Non-pigmented ciliary epithelial cell (primary cell): ENCODE data around the gene LRRC4.

ENCODE experiments used
- DNase-seq: peaks from one replicate; pipeline ENCODE4 v3.0.0-alpha.2; 2010; ENCODE audit warnings: low read depth

Gene LRRC4

GRCh38 chr7:128005117-128005516, 26.1 kb downstream of the LRRC4 start:
- no peak for DNase-seq

GRCh38 chr7:128004623-128005022, 26.6 kb downstream of the LRRC4 start:
- no peak for DNase-seq

- DNase-seq = no peak
Observed at GRCh38 chr7:128003787-128004186, 27.4 kb downstream of the LRRC4 start.

- DNase-seq = no peak
Observed at GRCh38 chr7:128003167-128003566, 28.1 kb downstream of the LRRC4 start.

GRCh38 chr7:128000854-128001265, 30.4 kb downstream of the LRRC4 start:
- no peak for DNase-seq

GRCh38 chr7:128000048-128000447, 31.2 kb downstream of the LRRC4 start:
- DNase-seq = no peak

GRCh38 chr7:127998671-127999070, 32.6 kb downstream of the LRRC4 start:
- no peak for DNase-seq

GRCh38 chr7:127997226-127997922, 33.9 kb downstream of the LRRC4 start:
- no peak for DNase-seq

GRCh38 chr7:127996253-127997071, 34.8 kb downstream of the LRRC4 start:
- no peak for DNase-seq

GRCh38 chr7:127995881-127996215, 35.4 kb downstream of the LRRC4 start:
- DNase-seq = no peak

- no peak for DNase-seq
Observed at GRCh38 chr7:127995156-127995880, 35.9 kb downstream of the LRRC4 start.

- no peak for DNase-seq
Observed at GRCh38 chr7:127993987-127994386, 37.2 kb downstream of the LRRC4 start.

- DNase-seq = no peak
Observed at GRCh38 chr7:127993317-127993716, 37.9 kb downstream of the LRRC4 start.

- no peak for DNase-seq
Observed at GRCh38 chr7:127988751-127989150, 42.5 kb downstream of the LRRC4 start.

GRCh38 chr7:127986581-127987521, 44.4 kb downstream of the LRRC4 start:
- no peak for DNase-seq

- no peak for DNase-seq
Observed at GRCh38 chr7:127983804-127984332, 47.4 kb downstream of the LRRC4 start.

- no peak for DNase-seq
Observed at GRCh38 chr7:127981965-127982364, 49.3 kb downstream of the LRRC4 start.

- DNase-seq = no peak
Observed at GRCh38 chr7:127980901-127981300, 50.3 kb downstream of the LRRC4 start.

- DNase-seq = no peak
Observed at GRCh38 chr7:127979728-127980126, 51.5 kb downstream of the LRRC4 start.

GRCh38 chr7:127979113-127979727, 52.0 kb downstream of the LRRC4 start:
- no peak for DNase-seq

- no peak for DNase-seq
Observed at GRCh38 chr7:127978421-127978820, 52.8 kb downstream of the LRRC4 start.
